Measurements from ENCODE around the gene CAMK2B. TPM values are rescaled to one million over a fixed set of nuclear protein-coding genes. Genes with fewer than 3 reads are reported as not detected.

The CAMK2B gene
- total and polyA plus RNA-seq, 2 of the 13 experiments (the other 11 are each of a cell fraction or from before 2014, with no cell fraction given) = 0.27 to 0.48 TPM

DNA sequence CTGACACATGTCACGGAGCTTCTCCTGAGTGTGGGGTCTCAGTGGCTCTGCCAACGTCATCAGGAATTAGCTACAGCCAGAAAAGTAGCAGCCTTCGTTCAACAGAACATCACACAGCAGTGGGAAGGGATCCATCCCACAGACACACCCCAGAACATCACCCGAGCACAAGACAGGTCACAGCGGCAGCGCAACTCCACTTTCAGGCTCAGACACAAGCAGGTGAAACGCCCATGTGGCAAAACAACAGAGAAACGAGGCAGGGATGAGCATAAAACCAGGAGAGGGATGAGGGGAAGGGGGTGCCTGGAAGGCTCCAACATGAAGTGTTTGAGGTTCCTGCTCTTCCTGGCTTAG lies 44.8 kb downstream of the CAMK2B start (continued):
- TF ChIP-seq, protein P1, sequence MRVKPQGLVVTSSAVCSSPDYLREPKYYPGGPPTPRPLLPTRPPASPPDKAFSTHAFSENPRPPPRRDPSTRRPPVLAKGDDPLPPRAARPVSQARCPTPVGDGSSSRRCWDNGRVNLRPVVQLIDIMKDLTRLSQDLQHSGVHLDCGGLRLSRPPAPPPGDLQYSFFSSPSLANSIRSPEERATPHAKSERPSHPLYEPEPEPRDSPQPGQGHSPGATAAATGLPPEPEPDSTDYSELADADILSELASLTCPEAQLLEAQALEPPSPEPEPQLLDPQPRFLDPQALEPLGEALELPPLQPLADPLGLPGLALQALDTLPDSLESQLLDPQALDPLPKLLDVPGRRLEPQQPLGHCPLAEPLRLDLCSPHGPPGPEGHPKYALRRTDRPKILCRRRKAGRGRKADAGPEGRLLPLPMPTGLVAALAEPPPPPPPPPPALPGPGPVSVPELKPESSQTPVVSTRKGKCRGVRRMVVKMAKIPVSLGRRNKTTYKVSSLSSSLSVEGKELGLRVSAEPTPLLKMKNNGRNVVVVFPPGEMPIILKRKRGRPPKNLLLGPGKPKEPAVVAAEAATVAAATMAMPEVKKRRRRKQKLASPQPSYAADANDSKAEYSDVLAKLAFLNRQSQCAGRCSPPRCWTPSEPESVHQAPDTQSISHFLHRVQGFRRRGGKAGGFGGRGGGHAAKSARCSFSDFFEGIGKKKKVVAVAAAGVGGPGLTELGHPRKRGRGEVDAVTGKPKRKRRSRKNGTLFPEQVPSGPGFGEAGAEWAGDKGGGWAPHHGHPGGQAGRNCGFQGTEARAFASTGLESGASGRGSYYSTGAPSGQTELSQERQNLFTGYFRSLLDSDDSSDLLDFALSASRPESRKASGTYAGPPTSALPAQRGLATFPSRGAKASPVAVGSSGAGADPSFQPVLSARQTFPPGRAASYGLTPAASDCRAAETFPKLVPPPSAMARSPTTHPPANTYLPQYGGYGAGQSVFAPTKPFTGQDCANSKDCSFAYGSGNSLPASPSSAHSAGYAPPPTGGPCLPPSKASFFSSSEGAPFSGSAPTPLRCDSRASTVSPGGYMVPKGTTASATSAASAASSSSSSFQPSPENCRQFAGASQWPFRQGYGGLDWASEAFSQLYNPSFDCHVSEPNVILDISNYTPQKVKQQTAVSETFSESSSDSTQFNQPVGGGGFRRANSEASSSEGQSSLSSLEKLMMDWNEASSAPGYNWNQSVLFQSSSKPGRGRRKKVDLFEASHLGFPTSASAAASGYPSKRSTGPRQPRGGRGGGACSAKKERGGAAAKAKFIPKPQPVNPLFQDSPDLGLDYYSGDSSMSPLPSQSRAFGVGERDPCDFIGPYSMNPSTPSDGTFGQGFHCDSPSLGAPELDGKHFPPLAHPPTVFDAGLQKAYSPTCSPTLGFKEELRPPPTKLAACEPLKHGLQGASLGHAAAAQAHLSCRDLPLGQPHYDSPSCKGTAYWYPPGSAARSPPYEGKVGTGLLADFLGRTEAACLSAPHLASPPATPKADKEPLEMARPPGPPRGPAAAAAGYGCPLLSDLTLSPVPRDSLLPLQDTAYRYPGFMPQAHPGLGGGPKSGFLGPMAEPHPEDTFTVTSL (CRISPR knock-in tag; IDR thresholded peaks at IDR 0.05; ENCODE audit: borderline replicate concordance) = no peak
- no peak for TF ChIP-seq NFATC3 (CRISPR knock-in tag; IDR thresholded peaks at IDR 0.05)
- no peak for TF ChIP-seq ZC3H13 (CRISPR knock-in tag; IDR thresholded peaks at IDR 0.05)

DNA sequence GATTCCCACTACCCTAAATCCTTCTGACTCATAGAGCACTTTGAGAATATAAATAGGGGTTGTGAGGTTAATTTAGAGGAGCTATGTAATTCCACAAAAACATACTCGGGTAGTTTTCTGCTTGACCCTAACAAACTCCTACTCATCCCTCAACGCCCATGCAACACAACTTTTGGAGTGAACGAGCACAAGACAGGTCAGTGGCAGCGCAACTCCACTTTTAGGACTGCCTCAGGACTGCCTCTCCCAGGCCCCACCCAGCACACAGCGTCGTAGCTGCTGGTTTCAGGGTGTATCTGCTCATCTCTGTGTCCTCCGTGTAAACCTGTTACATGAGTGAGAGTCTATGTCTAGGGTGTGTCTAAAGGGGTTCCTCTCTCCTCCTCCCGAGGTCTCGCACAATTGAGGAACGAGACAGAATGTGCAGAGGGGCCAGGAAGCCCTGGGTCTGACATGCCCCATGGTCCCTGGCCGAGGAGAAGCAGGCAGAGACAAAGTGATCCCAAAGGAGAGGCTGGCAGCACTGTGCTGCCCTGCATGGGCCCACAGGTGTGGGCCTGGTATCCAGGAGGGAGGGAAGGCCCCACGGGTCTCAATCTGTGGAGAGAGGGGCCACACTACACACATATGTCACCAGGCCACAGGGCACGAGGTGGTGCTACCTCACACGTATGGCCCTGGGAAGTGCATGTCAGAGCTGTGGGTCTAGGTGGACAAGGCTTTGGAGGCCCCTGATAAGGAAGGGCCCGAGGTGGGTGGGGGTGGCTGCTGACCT lies 45.5 kb downstream of the CAMK2B start:
- Histone ChIP-seq H3K4me3 (replicated peaks in 1 of 3; ENCODE audit: insufficient read depth in 1 of 3, low read depth in 2 of 3, low read length in 3 of 3) (no peak overlapping the region), H4K20me1 (ENCODE audit: insufficient read depth, low read length) (peaks cover 3% of the 10 kb centered on the region; the same call in 1 of the 2 replicates), H3K27me3 (ENCODE audit: control insufficient read depth in 1 of 2, insufficient read depth in 2 of 2, low read length in 2 of 2) (peaks cover 15 to 64% of the 10 kb centered on the region in 2 experiments; a peak in 4 of 5 replicates), H3K9ac (ENCODE audit: insufficient read depth, low read depth, low read length) (no peak overlapping the region), H3K79me2 (ENCODE audit: insufficient read depth, low read length) (no peaks in the 10 kb centered on the region), H3K27ac (ENCODE audit: extremely low read length, insufficient read depth, low read length) (no peak overlapping the region), H3K36me3 (replicated peaks in 1 of 2; ENCODE audit: control insufficient read depth in 1 of 2, insufficient read depth in 2 of 2, low read length in 2 of 2) (no peaks in the 10 kb centered on the region), H2AFZ (ENCODE audit: low read length) (no peak overlapping the region), H3K9me3 (ENCODE audit: low read length) (no peaks in the 10 kb centered on the region), H3K4me1 (ENCODE audit: insufficient read depth, low read length) (peaks cover 9% of the 10 kb centered on the region; the same call in 1 of the 2 replicates), H3K4me2 (ENCODE audit: low read depth, low read length) (no peak overlapping the region)
- intact Hi-C loops (cut with micrococcal nuclease; ENCODE audit: unreplicated experiment) (no loop called here), in situ Hi-C loops (cut with HindIII; ENCODE audit: extremely low pct_ligation_motif_present, low pct_unique_long_range_greater_than_20kb) (no loop called here)
- DNase-seq (ENCODE audit: low spot score) = no peak
- BruUV-seq (replicated peaks) = no TSS peak
- ChIA-PET CTCF (ENCODE audit: low intra/inter-chr PET ratio, low total read pairs) (no interaction called here), POLR2A (no interaction called here)
- 10% methylated on average over 13 of the region's 15 CpGs for WGBS (ENCODE audit: low lambda C conversion rate)
- FAIRE-seq = no peak
- ATAC-seq = no peak
- TF ChIP-seq ZBTB33 (CRISPR knock-in tag; IDR thresholded peaks at IDR 0.05) = no peak
- no peak for TF ChIP-seq HES4 (CRISPR knock-in tag; IDR thresholded peaks at IDR 0.05; ENCODE audit: borderline replicate concordance)
- no peak for TF ChIP-seq ZC3H13 (CRISPR knock-in tag; IDR thresholded peaks at IDR 0.05)
- TF ChIP-seq NFE2 (CRISPR knock-in tag; IDR thresholded peaks at IDR 0.05) = no peak
- no peak for TF ChIP-seq RAD21 (CRISPR knock-in tag; IDR thresholded peaks at IDR 0.05)
- TF ChIP-seq ZNF816 (CRISPR knock-in tag; IDR thresholded peaks at IDR 0.05; ENCODE audit: borderline replicate concordance) = no peak
- TF ChIP-seq PHB2 (IDR thresholded peaks at IDR 0.05; ENCODE audit: partially characterized antibody) = no peak
- TF ChIP-seq ZNF597 (CRISPR knock-in tag; IDR thresholded peaks at IDR 0.05) = no peak
- TF ChIP-seq REPIN1 (CRISPR knock-in tag; IDR thresholded peaks at IDR 0.05; ENCODE audit: borderline replicate concordance, low read depth) = no peak
- no peak for TF ChIP-seq ZNF253 (CRISPR knock-in tag; IDR thresholded peaks at IDR 0.05; ENCODE audit: borderline replicate concordance)
- no peak for TF ChIP-seq ZMYM3 (CRISPR knock-in tag; IDR thresholded peaks at IDR 0.05)
- TF ChIP-seq KDM5A (IDR thresholded peaks at IDR 0.05; ENCODE audit: borderline replicate concordance, low read length) = no peak
